Memory B cell (primary cell): ENCODE data around the gene OPALIN.

Experiments used
- ATAC-seq: fragments of 150-1000 bp; cut with Tn5 transposase; 2 replicates; pipeline ENCODE4 v1.10.0; 2021; ENCODE audit warnings: low read depth, mild to moderate bottlenecking, moderate library complexity
- DNase-seq, 2 donors: peaks; one replicate each; pipeline ENCODE4 v3.0.0; 2022; ENCODE audit warnings: low spot score in 2 of 2
- H3K27ac Mint-ChIP-seq: one replicate; pipeline ENCODE4 v1.8.0; 2022; ENCODE audit warnings: mild to moderate bottlenecking, moderate library complexity, mixed read lengths
- H3K27me3 Mint-ChIP-seq: one replicate; pipeline ENCODE4 v1.8.0; 2022; ENCODE audit warnings: mixed read lengths
- H3K36me3 Mint-ChIP-seq: one replicate; pipeline ENCODE4 v1.8.0; 2022; ENCODE audit warnings: mild to moderate bottlenecking, mixed read lengths
- H3K4me1 Mint-ChIP-seq: one replicate; pipeline ENCODE4 v1.8.0; 2022; ENCODE audit warnings: mixed read lengths
- H3K4me3 Mint-ChIP-seq: one replicate; pipeline ENCODE4 v1.8.0; 2022; ENCODE audit warnings: mild to moderate bottlenecking, moderate library complexity, mixed read lengths
- H3K9me3 Mint-ChIP-seq: one replicate; pipeline ENCODE4 v1.8.0; 2022; ENCODE audit warnings: mixed read lengths

The OPALIN gene

GRCh38 chr10:96339383-96339782 lies 19.4 kb downstream of the OPALIN start:
- DNase-seq, result no peak
- H3K27ac Mint-ChIP-seq, result no peak overlapping the region
- no peak overlapping the region for H3K4me3 Mint-ChIP-seq
- H3K36me3 Mint-ChIP-seq, result no peaks in the 10 kb centered on the region
- peaks cover 8% of the 10 kb centered on the region for H3K4me1 Mint-ChIP-seq
- no peak for ATAC-seq
- H3K27me3 Mint-ChIP-seq, result peaks cover 5% of the 10 kb centered on the region
- no peaks in the 10 kb centered on the region for H3K9me3 Mint-ChIP-seq

- no peaks in the 10 kb centered on the region for H3K36me3 Mint-ChIP-seq
- no peaks in the 10 kb centered on the region for H3K9me3 Mint-ChIP-seq
- H3K4me1 Mint-ChIP-seq, result no peaks in the 10 kb centered on the region
- H3K4me3 Mint-ChIP-seq, result no peak overlapping the region
- ATAC-seq, result no peak
- DNase-seq, result no peak
- H3K27me3 Mint-ChIP-seq, result peaks cover 7% of the 10 kb centered on the region
- H3K27ac Mint-ChIP-seq, result no peak overlapping the region
These were observed 20.4 kb downstream of the OPALIN start for GRCh38 chr10:96338279-96338925.

GRCh38 chr10:96337106-96337505 lies 21.7 kb downstream of the OPALIN start:
- no peak for DNase-seq
- Mint-ChIP-seq H3K4me1 (peaks cover 3% of the 10 kb centered on the region), H3K4me3 (no peak overlapping the region), H3K27ac (no peak overlapping the region), H3K36me3 (no peaks in the 10 kb centered on the region), H3K27me3 (peaks cover 11% of the 10 kb centered on the region), H3K9me3 (no peaks in the 10 kb centered on the region)
- no peak for ATAC-seq

GRCh38 chr10:96334616-96335526 lies 23.9 kb downstream of the OPALIN start:
- ATAC-seq (no peak), DNase-seq (no peak)
- no peaks in the 10 kb centered on the region for H3K9me3 Mint-ChIP-seq
- no peak overlapping the region for H3K4me3 Mint-ChIP-seq
- H3K27me3 Mint-ChIP-seq, result peaks cover 11% of the 10 kb centered on the region
- peaks cover 3% of the 10 kb centered on the region for H3K4me1 Mint-ChIP-seq
- no peaks in the 10 kb centered on the region for H3K36me3 Mint-ChIP-seq
- H3K27ac Mint-ChIP-seq, result no peak overlapping the region

- Mint-ChIP-seq H3K4me1 (peaks cover 3% of the 10 kb centered on the region), H3K36me3 (no peaks in the 10 kb centered on the region), H3K4me3 (no peak overlapping the region), H3K27ac (no peak overlapping the region), H3K27me3 (peaks cover 14% of the 10 kb centered on the region), H3K9me3 (no peaks in the 10 kb centered on the region)
- ATAC-seq (no peak), DNase-seq (no peak)
These were observed 25.7 kb downstream of the OPALIN start for GRCh38 chr10:96333101-96333500.

GRCh38 chr10:96327462-96327861 lies 31.3 kb downstream of the OPALIN start:
- Mint-ChIP-seq H3K36me3 (no peaks in the 10 kb centered on the region), H3K4me3 (no peak overlapping the region)

GRCh38 chr10:96325719-96326373 lies 33.0 kb downstream of the OPALIN start:
- DNase-seq, result no peak
- H3K9me3 Mint-ChIP-seq, result no peaks in the 10 kb centered on the region
- H3K36me3 Mint-ChIP-seq, result no peaks in the 10 kb centered on the region
- ATAC-seq, result no peak
- H3K4me3 Mint-ChIP-seq, result no peak overlapping the region
- no peak overlapping the region for H3K27ac Mint-ChIP-seq
- H3K4me1 Mint-ChIP-seq, result no peaks in the 10 kb centered on the region
- H3K27me3 Mint-ChIP-seq, result peaks cover 9% of the 10 kb centered on the region

More at GRCh38 chr10:96327462-96327861, 31.3 kb downstream of the OPALIN start:
- H3K9me3 Mint-ChIP-seq, result no peaks in the 10 kb centered on the region
- DNase-seq, result no peak
- H3K27ac Mint-ChIP-seq, result no peak overlapping the region
- H3K27me3 Mint-ChIP-seq, result peaks cover 13% of the 10 kb centered on the region
- no peak for ATAC-seq
- H3K4me1 Mint-ChIP-seq, result no peaks in the 10 kb centered on the region

GRCh38 chr10:96324447-96324846 lies 34.4 kb downstream of the OPALIN start:
- no peaks in the 10 kb centered on the region for H3K4me1 Mint-ChIP-seq
- ATAC-seq, result no peak
- H3K4me3 Mint-ChIP-seq, result no peak overlapping the region
- no peak for DNase-seq
- H3K36me3 Mint-ChIP-seq, result no peaks in the 10 kb centered on the region
- no peaks in the 10 kb centered on the region for H3K9me3 Mint-ChIP-seq
- H3K27me3 Mint-ChIP-seq, result peaks cover 9% of the 10 kb centered on the region
- H3K27ac Mint-ChIP-seq, result no peak overlapping the region

- H3K4me3 Mint-ChIP-seq, result no peak overlapping the region
- H3K4me1 Mint-ChIP-seq, result no peaks in the 10 kb centered on the region
- H3K27ac Mint-ChIP-seq, result no peak overlapping the region
- peaks cover 3% of the 10 kb centered on the region for H3K27me3 Mint-ChIP-seq
- DNase-seq (no peak), ATAC-seq (no peak)
- no peaks in the 10 kb centered on the region for H3K36me3 Mint-ChIP-seq
- no peaks in the 10 kb centered on the region for H3K9me3 Mint-ChIP-seq
These were observed 36.5 kb downstream of the OPALIN start for GRCh38 chr10:96322275-96322674.

GRCh38 chr10:96321822-96322221 lies 37.0 kb downstream of the OPALIN start:
- H3K27ac Mint-ChIP-seq, result no peak overlapping the region
- H3K27me3 Mint-ChIP-seq, result peaks cover 3% of the 10 kb centered on the region
- H3K9me3 Mint-ChIP-seq, result no peaks in the 10 kb centered on the region
- H3K4me3 Mint-ChIP-seq, result no peak overlapping the region
- DNase-seq (no peak), ATAC-seq (no peak)
- H3K4me1 Mint-ChIP-seq, result no peaks in the 10 kb centered on the region
- H3K36me3 Mint-ChIP-seq, result no peaks in the 10 kb centered on the region

- no peak overlapping the region for H3K27ac Mint-ChIP-seq
- no peaks in the 10 kb centered on the region for H3K36me3 Mint-ChIP-seq
- DNase-seq (no peak), ATAC-seq (no peak)
- no peak overlapping the region for H3K4me3 Mint-ChIP-seq
- H3K9me3 Mint-ChIP-seq, result no peaks in the 10 kb centered on the region
- H3K4me1 Mint-ChIP-seq, result no peaks in the 10 kb centered on the region
- peaks cover 14% of the 10 kb centered on the region for H3K27me3 Mint-ChIP-seq
These were observed 38.9 kb downstream of the OPALIN start for GRCh38 chr10:96319754-96320474.

- DNase-seq (no peak), ATAC-seq (no peak)
- Mint-ChIP-seq H3K4me1 (no peaks in the 10 kb centered on the region), H3K9me3 (no peaks in the 10 kb centered on the region), H3K27me3 (peaks cover 17% of the 10 kb centered on the region), H3K4me3 (no peak overlapping the region), H3K36me3 (no peaks in the 10 kb centered on the region), H3K27ac (no peak overlapping the region)
These were observed 41.6 kb downstream of the OPALIN start for GRCh38 chr10:96317067-96317833.

- no peaks in the 10 kb centered on the region for H3K9me3 Mint-ChIP-seq
- DNase-seq (no peak), ATAC-seq (no peak)
- H3K4me3 Mint-ChIP-seq, result no peak overlapping the region
- H3K27me3 Mint-ChIP-seq, result peaks cover 16% of the 10 kb centered on the region
- no peaks in the 10 kb centered on the region for H3K4me1 Mint-ChIP-seq
- no peaks in the 10 kb centered on the region for H3K36me3 Mint-ChIP-seq
- no peak overlapping the region for H3K27ac Mint-ChIP-seq
These were observed 45.5 kb downstream of the OPALIN start for GRCh38 chr10:96313344-96313743.
